Activated CD8-positive, alpha-beta memory T cell treated with anti-CD3 and anti-CD28 coated beads, Interleukin-2, amount 50 U/mL, for 48 hours (primary cell): ENCODE results near the gene FOXO6.

Experiments
- DNase-seq: peaks from one replicate; pipeline ENCODE4 v3.0.0-alpha.2; 2020

Gene FOXO6

GRCh38 chr1:41353744-41354143 lies 7.5 kb upstream of the FOXO6 start:
- DNase-seq, result peak; percentile 38

DNA sequence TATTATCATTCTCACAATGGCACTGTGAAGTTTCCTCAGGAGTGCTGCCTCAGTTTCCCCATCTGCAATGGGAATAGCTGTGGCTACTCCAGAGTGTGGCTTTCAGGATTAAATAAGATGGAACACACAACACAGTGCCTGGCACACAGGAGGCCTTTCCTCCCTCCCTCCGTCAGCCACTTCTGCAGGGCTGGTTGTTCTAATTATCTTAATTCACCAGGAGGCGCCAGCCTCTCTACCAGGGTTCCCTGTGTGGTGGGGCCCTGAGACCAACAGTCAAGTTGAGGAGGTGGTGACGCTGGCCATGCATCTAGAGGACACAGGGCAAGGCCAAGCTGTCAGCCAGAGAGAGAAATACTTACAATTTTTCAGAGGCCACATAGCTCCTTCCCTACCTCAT lies 6.3 kb upstream of the FOXO6 start:
- peak; percentile 41 for DNase-seq

GRCh38 chr1:41355356-41355755 lies 5.9 kb upstream of the FOXO6 start:
- peak; percentile 32 for DNase-seq

DNA sequence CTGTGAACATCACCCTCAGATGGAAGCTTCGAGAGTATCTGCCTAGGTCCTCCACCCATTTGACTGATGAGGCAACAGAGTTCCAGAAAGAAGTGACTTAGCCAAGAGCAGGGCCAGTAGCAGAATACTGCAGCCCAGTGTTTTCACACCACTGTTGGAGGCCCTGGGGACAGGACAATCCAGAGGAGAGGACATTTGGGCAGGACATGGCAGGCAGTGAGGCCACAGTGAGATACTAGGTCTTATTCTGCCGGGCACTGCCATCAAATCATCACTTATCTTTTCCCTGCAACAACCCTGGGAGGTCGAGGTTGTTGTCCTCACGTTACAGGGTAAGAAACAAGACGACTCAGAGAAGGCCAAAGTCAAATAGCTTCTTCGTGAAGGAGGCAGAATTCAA lies 5.5 kb upstream of the FOXO6 start:
- DNase-seq, result peak; percentile 32

DNA sequence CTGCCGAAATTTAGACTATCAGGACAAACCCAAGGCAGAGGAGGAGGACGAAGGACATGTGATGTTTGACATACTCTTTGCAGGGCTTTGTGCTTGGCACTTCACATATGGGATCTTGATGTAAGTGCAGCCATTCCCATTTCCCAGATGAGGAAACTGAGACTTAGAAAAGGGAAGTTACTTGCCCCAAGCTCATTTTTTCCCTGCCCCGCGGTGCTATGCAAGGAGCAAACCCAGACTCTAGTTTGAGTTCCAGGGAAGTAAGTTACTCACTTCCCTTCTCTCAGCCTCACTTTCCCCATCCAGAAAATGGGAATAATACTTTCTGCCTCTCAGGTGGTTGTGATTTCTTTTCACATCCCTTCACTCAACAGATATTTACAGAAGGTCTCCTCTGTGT lies 4.5 kb upstream of the FOXO6 start:
- DNase-seq, result peak; percentile 15

DNA sequence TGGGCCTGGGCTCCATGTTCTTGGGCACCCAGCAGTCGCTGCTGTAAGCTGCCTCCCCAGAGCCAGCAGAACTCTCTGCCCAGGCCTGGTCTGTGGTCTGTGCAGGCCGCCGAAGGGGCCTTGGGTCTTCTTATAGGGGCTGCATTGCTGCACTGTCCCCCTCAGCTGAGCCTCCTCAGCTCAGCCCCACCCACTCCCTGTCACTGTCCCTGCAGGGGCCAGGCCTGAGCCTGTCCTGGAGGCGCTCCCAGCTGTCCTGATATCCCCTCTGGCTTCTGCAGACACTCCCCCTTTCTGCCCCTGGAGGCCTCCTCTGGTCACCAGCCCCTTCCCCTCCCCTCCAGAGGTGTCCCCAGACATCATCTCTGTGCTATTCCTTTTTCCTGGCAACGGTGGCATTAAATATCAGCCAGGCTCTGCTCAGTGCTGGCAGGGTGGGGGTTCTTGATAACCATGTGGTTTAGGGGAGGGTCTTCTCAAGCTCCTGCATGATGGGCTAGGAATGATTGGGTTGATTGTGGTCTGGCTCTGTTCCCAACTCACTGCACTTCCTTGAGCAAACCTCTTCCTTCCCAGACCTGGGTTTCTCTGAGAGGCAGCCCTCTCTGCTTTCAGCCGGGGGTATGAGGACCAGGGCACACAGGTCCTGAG lies 3.7 kb upstream of the FOXO6 start:
- peak; percentile 36 for DNase-seq

GRCh38 chr1:41358131-41359021 lies 2.9 kb upstream of the FOXO6 start:
- DNase-seq, result no peak

DNA sequence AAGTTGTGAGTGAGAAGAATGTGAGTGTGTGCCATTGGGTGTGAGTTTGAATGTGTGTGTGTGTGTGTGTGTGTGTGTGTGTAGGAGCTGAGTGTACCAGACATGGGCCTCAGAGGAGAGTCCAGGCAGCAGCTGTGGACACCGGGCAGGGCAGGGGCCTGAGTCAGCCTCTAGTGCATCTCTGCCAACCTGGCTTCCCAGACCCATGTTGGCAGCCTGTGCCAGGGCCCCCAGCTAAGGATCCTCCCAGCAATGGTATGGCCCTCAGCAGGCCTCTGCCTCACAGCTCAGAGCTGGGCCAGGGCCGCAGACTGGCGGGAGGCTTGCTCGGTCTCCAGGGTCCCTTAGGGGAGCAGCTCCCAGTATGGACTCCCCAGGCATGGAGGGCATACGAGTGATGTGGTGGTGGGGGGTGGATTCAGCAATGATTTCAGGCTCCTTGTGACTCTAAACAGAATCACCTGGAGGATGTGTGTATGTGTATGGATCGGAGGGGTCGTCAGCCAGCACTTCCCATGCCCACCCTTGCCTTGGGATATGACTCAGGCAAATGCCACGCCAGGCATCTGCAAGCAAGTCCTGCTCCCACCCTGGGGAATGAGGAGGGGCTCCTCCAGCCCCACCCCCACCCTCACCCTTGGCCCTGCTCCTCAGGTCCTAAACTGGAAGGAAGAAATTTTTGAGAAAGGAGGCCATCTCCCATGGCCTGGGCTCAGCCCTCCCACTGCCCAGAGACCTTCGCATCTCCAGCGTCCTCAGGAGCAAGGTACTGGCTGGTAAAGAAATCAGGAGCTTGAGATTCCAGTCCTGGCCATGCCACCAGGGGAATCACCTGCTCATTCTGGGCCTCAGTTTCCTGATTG lies 1.8 kb upstream of the FOXO6 start:
- DNase-seq, result peak; percentile 40

GRCh38 chr1:41360074-41360785 lies 1.0 kb upstream of the FOXO6 start:
- peak; percentile 50 for DNase-seq

DNA sequence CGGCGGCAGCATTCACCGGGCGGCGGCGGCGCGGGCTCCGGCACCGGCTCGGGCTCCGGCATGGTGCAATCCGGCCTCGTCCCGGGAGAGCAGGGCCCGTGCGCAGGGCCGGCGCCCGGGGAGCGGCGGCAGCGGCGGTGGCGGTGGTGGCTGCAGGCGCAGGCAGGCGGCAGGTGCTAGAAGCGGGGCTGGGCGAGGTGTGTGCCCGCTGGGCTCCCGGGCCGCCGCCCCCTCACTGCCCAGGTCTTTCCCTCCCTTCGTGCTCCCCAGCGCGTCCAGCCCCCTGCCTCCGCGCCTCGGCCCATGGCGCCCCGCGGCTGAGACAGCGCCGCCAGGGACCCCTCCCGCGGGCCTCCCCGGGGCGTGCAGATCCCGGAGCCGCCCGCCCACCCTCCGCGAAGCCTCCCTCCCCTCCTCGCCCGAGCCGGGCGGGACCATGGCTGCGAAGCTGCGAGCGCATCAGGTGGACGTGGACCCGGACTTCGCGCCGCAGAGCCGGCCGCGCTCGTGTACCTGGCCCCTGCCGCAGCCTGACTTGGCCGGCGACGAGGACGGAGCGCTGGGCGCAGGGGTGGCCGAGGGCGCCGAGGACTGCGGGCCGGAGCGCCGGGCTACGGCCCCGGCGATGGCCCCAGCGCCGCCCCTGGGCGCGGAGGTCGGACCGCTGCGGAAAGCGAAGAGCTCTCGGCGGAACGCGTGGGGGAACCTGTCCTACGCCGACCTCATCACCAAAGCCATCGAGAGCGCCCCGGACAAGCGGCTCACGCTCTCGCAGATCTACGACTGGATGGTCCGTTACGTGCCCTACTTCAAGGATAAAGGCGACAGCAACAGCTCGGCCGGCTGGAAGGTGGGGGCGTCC lies 492 bp downstream of the FOXO6 start:
- peak; percentile 65 for DNase-seq

DNA sequence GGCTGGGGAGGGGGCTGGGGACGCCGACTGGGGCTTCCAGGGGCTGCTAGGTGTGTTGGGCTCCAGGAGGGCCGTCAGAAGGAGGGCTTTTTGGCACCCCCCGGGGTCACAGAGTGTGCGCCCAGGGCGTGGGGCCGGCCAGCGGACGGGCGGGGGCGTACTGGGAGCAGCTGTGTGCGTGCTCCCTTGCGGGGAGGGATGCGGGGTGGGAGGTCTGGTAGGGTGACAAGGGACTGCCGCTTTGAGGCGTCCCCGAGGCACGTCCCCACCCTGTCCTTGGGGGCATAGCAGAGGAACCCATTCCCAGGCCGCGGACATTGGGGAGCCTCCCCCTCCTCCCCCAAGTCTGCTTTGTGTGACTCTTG lies 1.1 kb downstream of the FOXO6 start:
- DNase-seq, result no peak

DNA sequence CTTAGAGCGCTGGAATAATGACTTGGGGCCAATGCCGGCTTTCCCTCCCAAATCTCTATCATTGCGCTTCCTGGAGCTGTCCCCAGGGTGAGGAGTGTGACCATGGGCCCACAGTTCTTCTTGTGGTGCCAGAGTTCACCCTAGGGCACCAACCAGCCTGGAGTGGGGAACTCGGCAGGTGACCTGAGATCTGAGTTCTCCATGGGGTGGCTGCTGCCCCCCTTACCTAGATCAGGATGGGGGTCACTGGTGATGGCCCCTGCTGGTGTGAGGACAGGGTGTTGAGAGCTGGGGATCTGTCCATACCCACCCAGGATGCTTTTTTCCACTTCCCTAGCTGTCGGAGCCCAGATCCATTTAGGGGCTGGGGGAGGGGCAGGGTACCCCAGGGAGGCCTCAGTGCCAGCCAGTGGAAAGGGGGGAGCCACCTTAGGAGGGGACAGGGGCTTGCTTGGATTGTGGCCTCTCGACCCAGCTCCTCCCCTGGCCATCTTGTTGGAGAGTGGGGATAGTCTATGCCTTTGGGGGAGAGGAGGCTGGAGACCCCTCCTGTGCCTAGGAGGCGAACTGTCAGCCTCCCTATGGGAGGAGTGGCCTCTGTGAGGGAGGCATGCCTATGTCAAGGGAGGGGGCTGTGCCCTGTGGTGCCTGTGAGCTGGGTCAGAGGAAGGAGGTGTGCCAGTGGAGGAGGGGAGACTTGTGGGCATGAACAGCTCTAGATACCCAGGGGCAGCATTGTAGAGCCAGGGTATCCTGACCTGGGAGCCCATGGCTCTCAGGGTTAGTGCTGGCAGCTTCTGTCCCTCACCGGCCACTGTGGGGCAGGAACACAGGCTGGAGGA lies 1.7 kb downstream of the FOXO6 start:
- DNase-seq, result no peak

DNA sequence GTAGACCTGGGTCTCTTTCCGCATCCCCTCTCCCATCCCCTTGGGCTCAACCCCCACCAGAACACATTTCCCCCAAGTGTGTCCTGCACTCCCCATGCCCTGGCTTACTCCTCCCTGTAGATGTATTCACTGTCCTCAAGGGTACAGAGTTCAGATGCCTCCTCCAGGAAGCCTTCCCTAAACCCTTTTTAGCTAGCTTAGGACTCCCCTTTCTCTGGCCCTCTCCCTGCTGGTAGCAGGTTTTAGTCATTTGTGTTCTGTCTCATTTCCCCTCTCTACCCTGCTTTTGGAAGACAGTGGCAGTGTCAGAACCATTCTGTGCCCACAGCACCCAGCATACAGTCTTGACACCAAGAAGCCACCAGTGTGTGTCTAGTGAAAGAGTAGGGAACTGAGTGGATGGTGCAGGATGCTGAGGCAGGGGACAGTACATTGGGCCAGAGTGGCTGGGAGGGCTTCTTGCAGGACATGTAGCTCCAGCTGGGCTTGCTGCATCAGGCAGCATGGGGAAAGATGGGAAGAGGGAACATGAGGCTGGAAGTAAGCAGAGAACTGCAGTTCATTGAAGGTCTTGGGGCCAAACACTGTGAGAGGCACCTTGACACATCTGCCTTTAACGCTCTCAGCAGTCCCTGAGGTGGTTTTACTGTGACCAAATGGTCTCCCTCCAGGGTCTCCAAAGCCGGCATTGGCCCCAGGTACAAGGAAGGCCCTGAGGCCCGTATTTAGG lies 2.5 kb downstream of the FOXO6 start:
- DNase-seq, result no peak

DNA sequence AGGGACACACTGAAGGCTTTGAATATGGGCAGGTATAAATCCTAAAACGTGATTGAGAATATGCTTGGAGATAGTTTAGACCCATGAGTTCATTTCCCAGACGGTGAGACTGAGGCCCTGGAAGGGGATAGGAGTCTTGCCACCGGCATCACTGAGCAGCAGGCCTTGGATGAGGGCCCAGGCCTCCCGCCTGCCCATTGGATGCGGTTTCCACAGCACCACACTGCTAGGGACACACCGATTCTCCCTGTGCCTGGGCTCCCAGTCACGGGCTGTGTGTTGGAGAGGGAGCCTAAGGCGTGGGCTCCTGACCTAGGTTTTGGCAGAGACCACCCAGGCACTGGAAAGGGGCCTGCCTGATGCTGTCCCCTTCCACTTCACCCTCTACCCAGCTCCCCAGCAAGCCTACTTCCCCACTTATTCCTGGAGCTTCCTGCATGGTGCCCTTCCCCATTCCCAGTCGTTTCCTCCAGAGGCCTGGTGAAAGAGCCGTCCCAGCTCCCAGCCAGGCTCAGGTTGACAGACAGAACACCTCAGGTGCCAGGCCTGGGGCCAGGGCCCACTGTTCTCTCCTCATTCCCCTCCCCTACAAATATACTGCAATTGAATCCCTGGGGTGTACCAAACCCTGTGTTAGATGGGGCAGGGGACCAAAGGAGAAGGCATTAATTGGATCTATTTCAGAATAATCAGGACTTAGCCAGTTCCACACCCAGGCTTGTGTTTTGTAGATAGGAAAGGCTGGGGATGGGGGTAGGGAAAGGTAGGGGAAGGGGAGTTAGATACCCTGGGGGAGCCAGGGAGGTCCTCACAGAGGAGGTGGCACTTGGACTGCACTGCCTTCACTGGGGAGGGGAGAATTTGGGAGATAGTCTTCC lies 3.4 kb downstream of the FOXO6 start:
- DNase-seq, result no peak

DNA sequence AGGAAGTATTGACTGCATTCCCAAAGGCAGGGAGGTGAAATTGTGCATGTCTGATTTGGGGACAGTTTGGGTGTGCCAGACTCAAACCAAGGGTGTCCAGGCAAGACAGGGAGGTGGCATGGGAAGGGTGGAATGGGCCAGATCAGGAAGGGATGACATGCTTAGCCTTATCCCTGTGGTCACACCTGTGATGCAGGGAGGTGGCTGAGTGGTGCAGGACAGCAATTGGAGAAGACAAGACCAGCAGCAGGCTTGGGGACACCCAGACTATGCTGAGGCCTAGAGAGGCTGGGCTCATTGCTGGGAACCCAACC lies 4.0 kb downstream of the FOXO6 start:
- DNase-seq, result no peak

GRCh38 chr1:41365772-41366454 lies 4.7 kb downstream of the FOXO6 start:
- DNase-seq, result no peak

- peak; percentile 60 for DNase-seq
These were observed 5.4 kb downstream of the FOXO6 start for GRCh38 chr1:41366455-41367287.

- DNase-seq, result no peak
These were observed 6.0 kb downstream of the FOXO6 start for GRCh38 chr1:41367288-41367642.
